ENCODE measurements around the gene COL18A1.

COL18A1 gene

GRCh38 chr21:45413922-45414321 is 9.0 kb downstream of the COL18A1 start:
- Histone ChIP-seq H3K27me3 (ENCODE audit: insufficient read depth, low read length, poor library complexity) (no peaks in the 10 kb centered on the region), H3K9ac (ENCODE audit: low read depth, low read length) (no peak overlapping the region), H3K4me3 (ENCODE audit: low read depth in 1 of 2, low read length in 2 of 2) (no peak overlapping the region), H3K4me1 (ENCODE audit: insufficient read depth, low read length) (no peaks in the 10 kb centered on the region), H3K27ac (ENCODE audit: low read length) (no peak overlapping the region), H3K4me2 (ENCODE audit: insufficient read depth, low read length) (no peak overlapping the region), H4K20me1 (ENCODE audit: insufficient read depth, low read length) (no peaks in the 10 kb centered on the region; the same call in 1 of the 2 replicates), H3K79me2 (ENCODE audit: insufficient read depth, low read length) (no peaks in the 10 kb centered on the region), H3K36me3 (ENCODE audit: insufficient read depth, low read length) (no peaks in the 10 kb centered on the region), H2AFZ (ENCODE audit: low read depth, low read length) (no peak overlapping the region), H3K9me3 (ENCODE audit: insufficient read depth, low read length, severe bottlenecking) (no peaks in the 10 kb centered on the region)
- no peak for DNase-seq
- TF ChIP-seq EZH2 (IDR thresholded peaks at IDR 0.05; ENCODE audit: borderline replicate concordance, low read depth, low read length, severe bottlenecking) (no peak), CTCF (IDR thresholded peaks at IDR 0.05; ENCODE audit: borderline replicate concordance, extremely low read depth, low read length, poor library complexity, severe bottlenecking) (no peak)
- no peak for ATAC-seq (ENCODE audit: insufficient read depth, low read depth)

GRCh38 chr21:45414396-45415187 is 9.6 kb downstream of the COL18A1 start:
- H3K27ac ChIP-seq (ENCODE audit: low read length) = no peak overlapping the region
- no peaks in the 10 kb centered on the region for H3K36me3 ChIP-seq (ENCODE audit: insufficient read depth, low read length)
- H3K4me2 ChIP-seq (ENCODE audit: insufficient read depth, low read length) = no peak overlapping the region
- H3K9me3 ChIP-seq (ENCODE audit: insufficient read depth, low read length, severe bottlenecking) = no peaks in the 10 kb centered on the region
- no peak overlapping the region for H3K9ac ChIP-seq (ENCODE audit: low read depth, low read length)
- no peak for ATAC-seq (ENCODE audit: insufficient read depth, low read depth)
- TF ChIP-seq EZH2 (IDR thresholded peaks at IDR 0.05; ENCODE audit: borderline replicate concordance, low read depth, low read length, severe bottlenecking) (no peak), CTCF (IDR thresholded peaks at IDR 0.05; ENCODE audit: borderline replicate concordance, extremely low read depth, low read length, poor library complexity, severe bottlenecking) (no peak)
- DNase-seq = no peak
- no peaks in the 10 kb centered on the region for H3K4me1 ChIP-seq (ENCODE audit: insufficient read depth, low read length)
- H3K4me3 ChIP-seq (ENCODE audit: low read depth in 1 of 2, low read length in 2 of 2) = no peak overlapping the region
- no peaks in the 10 kb centered on the region for H3K27me3 ChIP-seq (ENCODE audit: insufficient read depth, low read length, poor library complexity)
- no peaks in the 10 kb centered on the region; the same call in 1 of the 2 replicates for H4K20me1 ChIP-seq (ENCODE audit: insufficient read depth, low read length)
- no peaks in the 10 kb centered on the region for H3K79me2 ChIP-seq (ENCODE audit: insufficient read depth, low read length)
- H2AFZ ChIP-seq (ENCODE audit: low read depth, low read length) = no peak overlapping the region

- Histone ChIP-seq H3K4me1 (ENCODE audit: insufficient read depth, low read length) (no peaks in the 10 kb centered on the region), H3K79me2 (ENCODE audit: insufficient read depth, low read length) (no peaks in the 10 kb centered on the region), H3K4me2 (ENCODE audit: insufficient read depth, low read length) (no peak overlapping the region), H3K36me3 (ENCODE audit: insufficient read depth, low read length) (no peaks in the 10 kb centered on the region), H4K20me1 (ENCODE audit: insufficient read depth, low read length) (no peaks in the 10 kb centered on the region; the same call in 1 of the 2 replicates), H3K27ac (ENCODE audit: low read length) (no peak overlapping the region), H3K9ac (ENCODE audit: low read depth, low read length) (no peak overlapping the region), H3K27me3 (ENCODE audit: insufficient read depth, low read length, poor library complexity) (no peaks in the 10 kb centered on the region), H2AFZ (ENCODE audit: low read depth, low read length) (no peak overlapping the region), H3K9me3 (ENCODE audit: insufficient read depth, low read length, severe bottlenecking) (no peaks in the 10 kb centered on the region), H3K4me3 (ENCODE audit: low read depth in 1 of 2, low read length in 2 of 2) (no peak overlapping the region)
- no peak for TF ChIP-seq CTCF (IDR thresholded peaks at IDR 0.05; ENCODE audit: borderline replicate concordance, extremely low read depth, low read length, poor library complexity, severe bottlenecking)
- no peak for TF ChIP-seq EZH2 (IDR thresholded peaks at IDR 0.05; ENCODE audit: borderline replicate concordance, low read depth, low read length, severe bottlenecking)
- DNase-seq (no peak), ATAC-seq (ENCODE audit: insufficient read depth, low read depth) (no peak)
Observed at GRCh38 chr21:45415188-45415942, 10.4 kb downstream of the COL18A1 start.
